HCT116 (cell line): ENCODE measurements around the gene CHAD.

Experiments
- POLR2AphosphoS5 ChIP-seq: IDR thresholded peaks from 2 replicates; pipeline ENCODE4 v1.6.1; 2011; ENCODE audit warnings: mild to moderate bottlenecking, low read depth, low read length, moderate library complexity
- SP1 ChIP-seq: IDR thresholded peaks from 2 replicates; pipeline ENCODE4 v1.6.1; 2012; ENCODE audit warnings: low read depth
- YY1 ChIP-seq: IDR thresholded peaks from 2 replicates; pipeline ENCODE4 v1.6.1; 2011; ENCODE audit warnings: low read length, low read depth, moderate library complexity, mild to moderate bottlenecking; ENCODE audit not compliant: insufficient replicate concordance; ENCODE audit errors: extremely low read depth
- TF ChIP-seq, protein P1 (sequence below), 3 experiments: fragments of 200-600 bp in 1 of 3; sonication (generic) in 1 of 3; IDR thresholded peaks in 2 of 3; conservative IDR thresholded peaks in 1 of 3; 2 replicates each; pipeline ENCODE4 v1.5.1; 2012 to 2017; ENCODE audit warnings: low read depth in 2 of 3, low read length in 2 of 3, antibody characterized with exemption in 1 of 3, borderline replicate concordance in 1 of 3, control low read depth in 1 of 3, mild to moderate bottlenecking in 1 of 3, mixed read lengths in 1 of 3, mixed run types in 1 of 3, moderate library complexity in 1 of 3; ENCODE audit not compliant: insufficient read depth in 1 of 3
- TF ChIP-seq, protein P2 (sequence below): IDR thresholded peaks from 2 replicates; pipeline ENCODE4 v1.6.1; 2012

DNA sequence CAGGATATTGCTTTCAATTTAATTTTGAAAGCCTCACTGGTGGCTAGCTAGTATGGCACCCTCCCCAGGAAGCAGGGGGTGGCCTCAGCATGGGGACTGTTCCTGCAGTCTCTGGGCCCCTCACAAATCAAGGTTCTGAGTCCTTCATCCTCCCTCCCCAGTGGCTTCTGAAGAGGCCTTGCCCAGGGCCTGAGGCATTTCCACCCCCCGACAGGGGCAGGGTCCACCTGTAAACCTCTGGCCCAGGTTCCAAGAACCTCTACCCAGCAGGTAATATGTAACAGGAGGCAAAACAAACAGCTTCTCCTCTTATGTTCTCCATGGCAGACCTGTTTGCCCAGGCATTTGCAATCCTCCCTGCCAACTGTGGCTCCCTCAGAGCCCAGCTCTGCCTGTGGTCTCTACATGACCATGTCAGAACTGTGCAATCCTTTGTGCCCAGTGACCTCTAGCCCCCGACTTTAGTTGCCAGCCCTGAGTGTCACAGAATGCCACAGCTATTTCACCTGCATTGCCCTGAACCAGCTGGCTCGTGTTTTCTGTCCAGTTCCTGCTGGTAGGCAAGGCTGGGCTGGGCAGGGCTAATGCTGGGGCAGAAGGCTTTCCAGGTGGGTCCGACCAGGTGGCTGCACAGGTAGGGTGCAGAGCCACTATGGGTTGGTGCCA lies 28.4 kb downstream of the CHAD start:
- no peak for TF ChIP-seq YY1
- TF ChIP-seq, protein P1, sequence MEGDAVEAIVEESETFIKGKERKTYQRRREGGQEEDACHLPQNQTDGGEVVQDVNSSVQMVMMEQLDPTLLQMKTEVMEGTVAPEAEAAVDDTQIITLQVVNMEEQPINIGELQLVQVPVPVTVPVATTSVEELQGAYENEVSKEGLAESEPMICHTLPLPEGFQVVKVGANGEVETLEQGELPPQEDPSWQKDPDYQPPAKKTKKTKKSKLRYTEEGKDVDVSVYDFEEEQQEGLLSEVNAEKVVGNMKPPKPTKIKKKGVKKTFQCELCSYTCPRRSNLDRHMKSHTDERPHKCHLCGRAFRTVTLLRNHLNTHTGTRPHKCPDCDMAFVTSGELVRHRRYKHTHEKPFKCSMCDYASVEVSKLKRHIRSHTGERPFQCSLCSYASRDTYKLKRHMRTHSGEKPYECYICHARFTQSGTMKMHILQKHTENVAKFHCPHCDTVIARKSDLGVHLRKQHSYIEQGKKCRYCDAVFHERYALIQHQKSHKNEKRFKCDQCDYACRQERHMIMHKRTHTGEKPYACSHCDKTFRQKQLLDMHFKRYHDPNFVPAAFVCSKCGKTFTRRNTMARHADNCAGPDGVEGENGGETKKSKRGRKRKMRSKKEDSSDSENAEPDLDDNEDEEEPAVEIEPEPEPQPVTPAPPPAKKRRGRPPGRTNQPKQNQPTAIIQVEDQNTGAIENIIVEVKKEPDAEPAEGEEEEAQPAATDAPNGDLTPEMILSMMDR (IDR thresholded peaks at IDR 0.05 in 2 of 3, conservative IDR thresholded peaks at IDR 0.05 in 1 of 3; ENCODE audit: borderline replicate concordance in 1 of 3, insufficient read depth in 1 of 3, low read depth in 2 of 3, low read length in 2 of 3), result no peak
- TF ChIP-seq, protein P2, sequence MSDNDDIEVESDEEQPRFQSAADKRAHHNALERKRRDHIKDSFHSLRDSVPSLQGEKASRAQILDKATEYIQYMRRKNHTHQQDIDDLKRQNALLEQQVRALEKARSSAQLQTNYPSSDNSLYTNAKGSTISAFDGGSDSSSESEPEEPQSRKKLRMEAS, result no peak
- no peak for TF ChIP-seq SP1
- no peak for TF ChIP-seq POLR2AphosphoS5
